ENCODE data around the gene CDYL.

The CDYL gene

GRCh38 chr6:4937414-4937813, 161.2 kb downstream of the CDYL start:
- Histone ChIP-seq H3K4me3 (ENCODE audit: low read depth in 1 of 2, low read length in 2 of 2) (no peak overlapping the region), H3K9ac (ENCODE audit: low read depth in 1 of 2, low read length in 2 of 2) (no peak overlapping the region), H3K27me3 (ENCODE audit: control insufficient read depth in 1 of 2, insufficient read depth in 2 of 2, low read length in 2 of 2) (no peaks in the 10 kb centered on the region)

GRCh38 chr6:4939241-4939640, 163.0 kb downstream of the CDYL start:
- Histone ChIP-seq H3K9me3 (ENCODE audit: control insufficient read depth in 1 of 2, low read length in 2 of 2) (no peaks in the 10 kb centered on the region), H3K27ac (ENCODE audit: low read depth, low read length) (no peak overlapping the region), H3K4me1 (ENCODE audit: control insufficient read depth in 1 of 2, insufficient read depth in 2 of 2, low read length in 2 of 2) (peaks cover 14 to 22% of the 10 kb centered on the region in 2 donors), H3K27me3 (ENCODE audit: control insufficient read depth in 1 of 2, insufficient read depth in 2 of 2, low read length in 2 of 2) (no peaks in the 10 kb centered on the region), H3K36me3 (ENCODE audit: control insufficient read depth in 1 of 2, insufficient read depth in 2 of 2, low read length in 2 of 2) (peaks cover 0 to 12% of the 10 kb centered on the region in 2 donors), H3K9ac (ENCODE audit: low read depth in 1 of 2, low read length in 2 of 2) (no peak overlapping the region), H3K4me3 (ENCODE audit: low read depth in 1 of 2, low read length in 2 of 2) (no peak overlapping the region)

More at GRCh38 chr6:4937414-4937813, 161.2 kb downstream of the CDYL start:
- Histone ChIP-seq H3K4me1 (ENCODE audit: control insufficient read depth in 1 of 2, insufficient read depth in 2 of 2, low read length in 2 of 2) (peaks cover 9 to 15% of the 10 kb centered on the region in 2 donors), H3K9me3 (ENCODE audit: control insufficient read depth in 1 of 2, low read length in 2 of 2) (no peaks in the 10 kb centered on the region), H3K36me3 (ENCODE audit: control insufficient read depth in 1 of 2, insufficient read depth in 2 of 2, low read length in 2 of 2) (peaks cover 0 to 6% of the 10 kb centered on the region in 2 donors), H3K27ac (ENCODE audit: low read depth, low read length) (no peak overlapping the region)

- Histone ChIP-seq H3K36me3 (ENCODE audit: control insufficient read depth in 1 of 2, insufficient read depth in 2 of 2, low read length in 2 of 2) (peaks cover 5 to 24% of the 10 kb centered on the region in 2 donors), H3K27ac (ENCODE audit: low read depth, low read length) (no peak overlapping the region), H3K4me1 (ENCODE audit: control insufficient read depth in 1 of 2, insufficient read depth in 2 of 2, low read length in 2 of 2) (peaks cover 14 to 22% of the 10 kb centered on the region in 2 donors), H3K9me3 (ENCODE audit: control insufficient read depth in 1 of 2, low read length in 2 of 2) (no peaks in the 10 kb centered on the region), H3K9ac (ENCODE audit: low read depth in 1 of 2, low read length in 2 of 2) (no peak overlapping the region), H3K4me3 (ENCODE audit: low read depth in 1 of 2, low read length in 2 of 2) (no peak overlapping the region), H3K27me3 (ENCODE audit: control insufficient read depth in 1 of 2, insufficient read depth in 2 of 2, low read length in 2 of 2) (no peaks in the 10 kb centered on the region)
Measured at GRCh38 chr6:4940416-4940815, 164.2 kb downstream of the CDYL start.

- Histone ChIP-seq H3K27ac (ENCODE audit: low read depth, low read length) (no peak overlapping the region), H3K9me3 (ENCODE audit: control insufficient read depth in 1 of 2, low read length in 2 of 2) (no peaks in the 10 kb centered on the region), H3K36me3 (ENCODE audit: control insufficient read depth in 1 of 2, insufficient read depth in 2 of 2, low read length in 2 of 2) (peaks cover 5 to 27% of the 10 kb centered on the region in 2 donors), H3K27me3 (ENCODE audit: control insufficient read depth in 1 of 2, insufficient read depth in 2 of 2, low read length in 2 of 2) (no peaks in the 10 kb centered on the region), H3K9ac (ENCODE audit: low read depth in 1 of 2, low read length in 2 of 2) (no peak overlapping the region), H3K4me3 (ENCODE audit: low read depth in 1 of 2, low read length in 2 of 2) (no peak overlapping the region), H3K4me1 (ENCODE audit: control insufficient read depth in 1 of 2, insufficient read depth in 2 of 2, low read length in 2 of 2) (peaks cover 11 to 17% of the 10 kb centered on the region in 2 donors)
Measured at GRCh38 chr6:4941782-4942672, 165.8 kb downstream of the CDYL start.

- Histone ChIP-seq H3K4me3 (ENCODE audit: low read depth in 1 of 2, low read length in 2 of 2) (no peak overlapping the region), H3K27me3 (ENCODE audit: control insufficient read depth in 1 of 2, insufficient read depth in 2 of 2, low read length in 2 of 2) (no peaks in the 10 kb centered on the region), H3K36me3 (ENCODE audit: control insufficient read depth in 1 of 2, insufficient read depth in 2 of 2, low read length in 2 of 2) (peaks cover 5 to 30% of the 10 kb centered on the region in 2 donors), H3K9ac (ENCODE audit: low read depth in 1 of 2, low read length in 2 of 2) (no peak overlapping the region), H3K9me3 (ENCODE audit: control insufficient read depth in 1 of 2, low read length in 2 of 2) (no peaks in the 10 kb centered on the region), H3K4me1 (ENCODE audit: control insufficient read depth in 1 of 2, insufficient read depth in 2 of 2, low read length in 2 of 2) (peaks cover 11 to 17% of the 10 kb centered on the region in 2 donors), H3K27ac (ENCODE audit: low read depth, low read length) (no peak overlapping the region)
Measured at GRCh38 chr6:4942673-4943009, 166.4 kb downstream of the CDYL start.

- peaks cover 5 to 32% of the 10 kb centered on the region in 2 donors for H3K36me3 ChIP-seq (ENCODE audit: control insufficient read depth in 1 of 2, insufficient read depth in 2 of 2, low read length in 2 of 2)
- H3K9ac ChIP-seq (ENCODE audit: low read depth in 1 of 2, low read length in 2 of 2) = no peak overlapping the region
- H3K9me3 ChIP-seq (ENCODE audit: control insufficient read depth in 1 of 2, low read length in 2 of 2) = no peaks in the 10 kb centered on the region
- H3K27ac ChIP-seq (ENCODE audit: low read depth, low read length) = no peak overlapping the region
- H3K4me1 ChIP-seq (ENCODE audit: control insufficient read depth in 1 of 2, insufficient read depth in 2 of 2, low read length in 2 of 2) = peaks cover 11 to 17% of the 10 kb centered on the region in 2 donors
- H3K27me3 ChIP-seq (ENCODE audit: control insufficient read depth in 1 of 2, insufficient read depth in 2 of 2, low read length in 2 of 2) = no peaks in the 10 kb centered on the region
- no peak overlapping the region for H3K4me3 ChIP-seq (ENCODE audit: low read depth in 1 of 2, low read length in 2 of 2)
Measured at GRCh38 chr6:4943716-4944115, 167.5 kb downstream of the CDYL start.

- Histone ChIP-seq H3K27ac (ENCODE audit: low read depth, low read length) (no peak overlapping the region), H3K36me3 (ENCODE audit: control insufficient read depth in 1 of 2, insufficient read depth in 2 of 2, low read length in 2 of 2) (peaks cover 8 to 38% of the 10 kb centered on the region in 2 donors), H3K9me3 (ENCODE audit: control insufficient read depth in 1 of 2, low read length in 2 of 2) (no peaks in the 10 kb centered on the region), H3K4me1 (ENCODE audit: control insufficient read depth in 1 of 2, insufficient read depth in 2 of 2, low read length in 2 of 2) (peaks cover 11 to 17% of the 10 kb centered on the region in 2 donors), H3K9ac (ENCODE audit: low read depth in 1 of 2, low read length in 2 of 2) (no peak overlapping the region), H3K4me3 (ENCODE audit: low read depth in 1 of 2, low read length in 2 of 2) (no peak overlapping the region), H3K27me3 (ENCODE audit: control insufficient read depth in 1 of 2, insufficient read depth in 2 of 2, low read length in 2 of 2) (no peaks in the 10 kb centered on the region)
Measured at GRCh38 chr6:4944325-4944724, 168.1 kb downstream of the CDYL start.

- Histone ChIP-seq H3K27me3 (ENCODE audit: control insufficient read depth in 1 of 2, insufficient read depth in 2 of 2, low read length in 2 of 2) (no peaks in the 10 kb centered on the region), H3K4me1 (ENCODE audit: control insufficient read depth in 1 of 2, insufficient read depth in 2 of 2, low read length in 2 of 2) (peaks cover 11 to 16% of the 10 kb centered on the region in 2 donors), H3K4me3 (ENCODE audit: low read depth in 1 of 2, low read length in 2 of 2) (no peak overlapping the region), H3K36me3 (ENCODE audit: control insufficient read depth in 1 of 2, insufficient read depth in 2 of 2, low read length in 2 of 2) (peaks cover 10 to 44% of the 10 kb centered on the region in 2 donors), H3K9me3 (ENCODE audit: control insufficient read depth in 1 of 2, low read length in 2 of 2) (no peaks in the 10 kb centered on the region), H3K9ac (ENCODE audit: low read depth in 1 of 2, low read length in 2 of 2) (no peak overlapping the region), H3K27ac (ENCODE audit: low read depth, low read length) (no peak overlapping the region)
Measured at GRCh38 chr6:4946521-4946920, 170.3 kb downstream of the CDYL start.

- Histone ChIP-seq H3K36me3 (ENCODE audit: control insufficient read depth in 1 of 2, insufficient read depth in 2 of 2, low read length in 2 of 2) (peaks cover 14 to 52% of the 10 kb centered on the region in 2 donors), H3K27ac (ENCODE audit: low read depth, low read length) (no peak overlapping the region), H3K9me3 (ENCODE audit: control insufficient read depth in 1 of 2, low read length in 2 of 2) (no peaks in the 10 kb centered on the region), H3K4me1 (ENCODE audit: control insufficient read depth in 1 of 2, insufficient read depth in 2 of 2, low read length in 2 of 2) (peaks cover 2 to 4% of the 10 kb centered on the region in 2 donors), H3K9ac (ENCODE audit: low read depth in 1 of 2, low read length in 2 of 2) (no peak overlapping the region), H3K4me3 (ENCODE audit: low read depth in 1 of 2, low read length in 2 of 2) (no peak overlapping the region), H3K27me3 (ENCODE audit: control insufficient read depth in 1 of 2, insufficient read depth in 2 of 2, low read length in 2 of 2) (no peaks in the 10 kb centered on the region)
Measured at GRCh38 chr6:4947716-4948115, 171.5 kb downstream of the CDYL start.

GRCh38 chr6:4948781-4949450, 172.7 kb downstream of the CDYL start:
- no peak overlapping the region for H3K27ac ChIP-seq (ENCODE audit: low read depth, low read length)
- no peak overlapping the region for H3K4me3 ChIP-seq (ENCODE audit: low read depth in 1 of 2, low read length in 2 of 2)
- no peaks in the 10 kb centered on the region for H3K9me3 ChIP-seq (ENCODE audit: control insufficient read depth in 1 of 2, low read length in 2 of 2)
- H3K9ac ChIP-seq (ENCODE audit: low read depth in 1 of 2, low read length in 2 of 2) = no peak overlapping the region
- peaks cover 14 to 56% of the 10 kb centered on the region in 2 donors for H3K36me3 ChIP-seq (ENCODE audit: control insufficient read depth in 1 of 2, insufficient read depth in 2 of 2, low read length in 2 of 2)
- H3K27me3 ChIP-seq (ENCODE audit: control insufficient read depth in 1 of 2, insufficient read depth in 2 of 2, low read length in 2 of 2) = no peaks in the 10 kb centered on the region
- no peaks in the 10 kb centered on the region for H3K4me1 ChIP-seq (ENCODE audit: control insufficient read depth in 1 of 2, insufficient read depth in 2 of 2, low read length in 2 of 2)
